ENCODE measurements around the gene ANGPTL4. TPM values are rescaled to one million over a fixed set of nuclear protein-coding genes. Genes with fewer than 3 reads are reported as not detected.
A peak's percentile ranks its signal among the peaks of the same experiment; 100 is the strongest.

Gene ANGPTL4
- total and polyA plus RNA-seq, 2 of the 13 experiments (the other 11 are each of a cell fraction or from before 2014, with no cell fraction given) = 0.80 to 21.7 TPM

DNA sequence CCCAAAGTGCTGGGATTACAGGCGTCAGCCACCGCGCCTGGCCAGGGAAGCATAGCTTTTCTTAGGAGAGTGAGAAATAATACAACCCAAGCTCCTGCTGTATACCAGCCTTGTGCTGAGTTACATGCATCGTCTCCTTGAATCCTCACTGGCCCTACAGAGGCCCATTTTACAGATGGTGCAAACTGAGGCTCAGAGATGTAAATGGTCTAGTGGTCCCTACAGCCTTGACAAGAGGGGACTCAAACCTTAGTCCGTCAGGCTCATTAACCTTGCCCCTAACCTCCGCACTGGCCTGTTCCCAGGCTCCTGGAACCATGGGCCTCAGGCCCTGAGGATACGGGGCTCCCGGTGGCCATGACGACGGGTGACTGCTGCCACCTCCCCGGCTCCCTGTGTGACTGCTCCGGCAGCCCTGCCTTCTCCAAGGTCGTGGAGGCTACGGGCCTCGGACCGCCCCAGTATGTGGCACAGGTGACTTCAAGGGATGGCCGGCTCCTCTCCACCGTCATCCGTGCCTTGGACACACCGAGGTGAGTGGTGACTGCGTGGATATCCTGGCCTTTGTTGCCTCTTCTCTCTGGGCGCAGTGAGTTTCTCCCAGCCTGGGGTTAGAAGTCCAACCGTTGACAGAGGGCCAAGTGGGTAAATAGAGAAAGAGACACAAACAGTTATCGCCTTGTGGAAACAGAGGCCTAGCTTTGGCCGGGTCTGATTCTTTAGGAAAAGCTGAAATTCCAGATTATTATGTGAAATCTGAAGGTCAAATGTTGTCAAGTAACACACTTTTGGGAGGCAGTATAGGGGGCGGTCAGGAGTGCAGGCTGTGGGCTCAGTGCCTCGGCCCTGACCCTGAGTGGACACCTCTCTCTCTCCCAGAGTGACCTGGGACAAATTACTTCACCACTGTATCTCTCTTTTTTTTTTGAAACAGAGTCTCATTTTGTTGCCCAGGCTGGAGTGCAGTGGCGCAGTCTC lies 57.8 kb downstream of the ANGPTL4 start (continued):
- TF ChIP-seq, protein P1, sequence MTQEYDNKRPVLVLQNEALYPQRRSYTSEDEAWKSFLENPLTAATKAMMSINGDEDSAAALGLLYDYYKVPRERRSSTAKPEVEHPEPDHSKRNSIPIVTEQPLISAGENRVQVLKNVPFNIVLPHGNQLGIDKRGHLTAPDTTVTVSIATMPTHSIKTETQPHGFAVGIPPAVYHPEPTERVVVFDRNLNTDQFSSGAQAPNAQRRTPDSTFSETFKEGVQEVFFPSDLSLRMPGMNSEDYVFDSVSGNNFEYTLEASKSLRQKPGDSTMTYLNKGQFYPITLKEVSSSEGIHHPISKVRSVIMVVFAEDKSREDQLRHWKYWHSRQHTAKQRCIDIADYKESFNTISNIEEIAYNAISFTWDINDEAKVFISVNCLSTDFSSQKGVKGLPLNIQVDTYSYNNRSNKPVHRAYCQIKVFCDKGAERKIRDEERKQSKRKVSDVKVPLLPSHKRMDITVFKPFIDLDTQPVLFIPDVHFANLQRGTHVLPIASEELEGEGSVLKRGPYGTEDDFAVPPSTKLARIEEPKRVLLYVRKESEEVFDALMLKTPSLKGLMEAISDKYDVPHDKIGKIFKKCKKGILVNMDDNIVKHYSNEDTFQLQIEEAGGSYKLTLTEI (CRISPR knock-in tag; conservative IDR thresholded peaks at IDR 0.05) = no peak
- TF ChIP-seq ISX (CRISPR knock-in tag; conservative IDR thresholded peaks at IDR 0.05) (no peak), RORA (CRISPR knock-in tag; IDR thresholded peaks at IDR 0.05) (no peak), RARG (CRISPR knock-in tag; IDR thresholded peaks at IDR 0.05; ENCODE audit: low read depth) (no peak), EP300 (IDR thresholded peaks at IDR 0.05; ENCODE audit: low read depth in 2 of 2, low read length in 2 of 2) (0 out of 4 replicates have a peak, but pooled peaks of 1 of the 2 experiments have one; percentile 14), EP300 (CRISPR knock-in tag; IDR thresholded peaks at IDR 0.05; ENCODE audit: borderline replicate concordance) (no peak), RARA (CRISPR knock-in tag; IDR thresholded peaks at IDR 0.05) (peak; percentile 88), POGZ (CRISPR knock-in tag; IDR thresholded peaks at IDR 0.05) (no peak), ZNF543 (CRISPR knock-in tag; IDR thresholded peaks at IDR 0.05) (no peak), ZNF484 (CRISPR knock-in tag; IDR thresholded peaks at IDR 0.05; ENCODE audit: borderline replicate concordance, low read depth) (no peak), ZFP41 (CRISPR knock-in tag; IDR thresholded peaks at IDR 0.05; ENCODE audit: borderline replicate concordance) (no peak), BORCS8-MEF2B (CRISPR knock-in tag; IDR thresholded peaks at IDR 0.05) (peak; percentile 36; the same call in 1 of the 2 replicates), FOXC1 (CRISPR knock-in tag; IDR thresholded peaks at IDR 0.05; ENCODE audit: borderline replicate concordance) (no peak), MBNL3 (CRISPR knock-in tag; conservative IDR thresholded peaks at IDR 0.05) (no peak), ZNF207 (IDR thresholded peaks at IDR 0.05; ENCODE audit: borderline replicate concordance) (no peak), CAMTA2 (CRISPR knock-in tag; IDR thresholded peaks at IDR 0.05; ENCODE audit: borderline replicate concordance) (no peak), ZNF230 (CRISPR knock-in tag; IDR thresholded peaks at IDR 0.05) (no peak), KLF6 (CRISPR knock-in tag; IDR thresholded peaks at IDR 0.05) (no peak), RXRA (CRISPR knock-in tag; IDR thresholded peaks at IDR 0.05) (peak; percentile 77; the same call in 1 of the 2 replicates), NKX3-1 (CRISPR knock-in tag; IDR thresholded peaks at IDR 0.05) (no peak), ZNF432 (CRISPR knock-in tag; IDR thresholded peaks at IDR 0.05; ENCODE audit: borderline replicate concordance) (no peak), FOXK1 (CRISPR knock-in tag; IDR thresholded peaks at IDR 0.05; ENCODE audit: borderline replicate concordance, low read depth) (no peak), TP53 (CRISPR knock-in tag; conservative IDR thresholded peaks at IDR 0.05) (no peak)
- TF ChIP-seq, protein P2, sequence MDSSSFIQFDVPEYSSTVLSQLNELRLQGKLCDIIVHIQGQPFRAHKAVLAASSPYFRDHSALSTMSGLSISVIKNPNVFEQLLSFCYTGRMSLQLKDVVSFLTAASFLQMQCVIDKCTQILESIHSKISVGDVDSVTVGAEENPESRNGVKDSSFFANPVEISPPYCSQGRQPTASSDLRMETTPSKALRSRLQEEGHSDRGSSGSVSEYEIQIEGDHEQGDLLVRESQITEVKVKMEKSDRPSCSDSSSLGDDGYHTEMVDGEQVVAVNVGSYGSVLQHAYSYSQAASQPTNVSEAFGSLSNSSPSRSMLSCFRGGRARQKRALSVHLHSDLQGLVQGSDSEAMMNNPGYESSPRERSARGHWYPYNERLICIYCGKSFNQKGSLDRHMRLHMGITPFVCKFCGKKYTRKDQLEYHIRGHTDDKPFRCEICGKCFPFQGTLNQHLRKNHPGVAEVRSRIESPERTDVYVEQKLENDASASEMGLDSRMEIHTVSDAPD (CRISPR knock-in tag; IDR thresholded peaks at IDR 0.05) = peak; percentile 48; the same call in 1 of the 2 replicates
- TF ChIP-seq, protein P3, sequence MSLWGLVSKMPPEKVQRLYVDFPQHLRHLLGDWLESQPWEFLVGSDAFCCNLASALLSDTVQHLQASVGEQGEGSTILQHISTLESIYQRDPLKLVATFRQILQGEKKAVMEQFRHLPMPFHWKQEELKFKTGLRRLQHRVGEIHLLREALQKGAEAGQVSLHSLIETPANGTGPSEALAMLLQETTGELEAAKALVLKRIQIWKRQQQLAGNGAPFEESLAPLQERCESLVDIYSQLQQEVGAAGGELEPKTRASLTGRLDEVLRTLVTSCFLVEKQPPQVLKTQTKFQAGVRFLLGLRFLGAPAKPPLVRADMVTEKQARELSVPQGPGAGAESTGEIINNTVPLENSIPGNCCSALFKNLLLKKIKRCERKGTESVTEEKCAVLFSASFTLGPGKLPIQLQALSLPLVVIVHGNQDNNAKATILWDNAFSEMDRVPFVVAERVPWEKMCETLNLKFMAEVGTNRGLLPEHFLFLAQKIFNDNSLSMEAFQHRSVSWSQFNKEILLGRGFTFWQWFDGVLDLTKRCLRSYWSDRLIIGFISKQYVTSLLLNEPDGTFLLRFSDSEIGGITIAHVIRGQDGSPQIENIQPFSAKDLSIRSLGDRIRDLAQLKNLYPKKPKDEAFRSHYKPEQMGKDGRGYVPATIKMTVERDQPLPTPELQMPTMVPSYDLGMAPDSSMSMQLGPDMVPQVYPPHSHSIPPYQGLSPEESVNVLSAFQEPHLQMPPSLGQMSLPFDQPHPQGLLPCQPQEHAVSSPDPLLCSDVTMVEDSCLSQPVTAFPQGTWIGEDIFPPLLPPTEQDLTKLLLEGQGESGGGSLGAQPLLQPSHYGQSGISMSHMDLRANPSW (CRISPR knock-in tag; IDR thresholded peaks at IDR 0.05; ENCODE audit: borderline replicate concordance) = no peak
